ENCODE data around the gene CACNA1C.
A peak's percentile ranks its signal among the peaks of the same experiment; 100 is the strongest.

CACNA1C gene

GRCh38 chr12:2435511-2435910 is 382.7 kb downstream of the CACNA1C start:
- no peak for DNase-seq

GRCh38 chr12:2439332-2440100 is 386.7 kb downstream of the CACNA1C start:
- DNase-seq: no peak

GRCh38 chr12:2443776-2444175 is 391.0 kb downstream of the CACNA1C start:
- no peak for DNase-seq

GRCh38 chr12:2445968-2446367 is 393.2 kb downstream of the CACNA1C start:
- DNase-seq: no peak

GRCh38 chr12:2447861-2448260 is 395.1 kb downstream of the CACNA1C start:
- DNase-seq: no peak

GRCh38 chr12:2449586-2449985 is 396.8 kb downstream of the CACNA1C start:
- DNase-seq: no peak

- no peak for DNase-seq
These were observed 397.8 kb downstream of the CACNA1C start for GRCh38 chr12:2450553-2450952.

- no peak for DNase-seq
These were observed 398.2 kb downstream of the CACNA1C start for GRCh38 chr12:2451025-2451424.

- no peak for DNase-seq
These were observed 398.7 kb downstream of the CACNA1C start for GRCh38 chr12:2451497-2451896.

GRCh38 chr12:2453076-2453760 is 400.4 kb downstream of the CACNA1C start:
- DNase-seq: peak in 1 of 2 experiments; percentile 39

GRCh38 chr12:2453761-2454090 is 400.9 kb downstream of the CACNA1C start:
- no peak for DNase-seq

GRCh38 chr12:2454601-2455177 is 401.9 kb downstream of the CACNA1C start:
- DNase-seq: no peak

GRCh38 chr12:2455410-2455809 is 402.6 kb downstream of the CACNA1C start:
- no peak for DNase-seq

GRCh38 chr12:2456122-2456812 is 403.5 kb downstream of the CACNA1C start:
- no peak for DNase-seq

- peak in 1 of 2 experiments; percentile 65 for DNase-seq
These were observed 404.0 kb downstream of the CACNA1C start for GRCh38 chr12:2456813-2457186.

GRCh38 chr12:2457215-2457932 is 404.6 kb downstream of the CACNA1C start:
- peak; percentile 38 to 71 for DNase-seq

- DNase-seq: peak; percentile 60 to 84
These were observed 405.2 kb downstream of the CACNA1C start for GRCh38 chr12:2457933-2458414.

- peak in 1 of 2 experiments; percentile 35 for DNase-seq
These were observed 407.4 kb downstream of the CACNA1C start for GRCh38 chr12:2460051-2460670.

- no peak for DNase-seq
These were observed 408.3 kb downstream of the CACNA1C start for GRCh38 chr12:2461046-2461445.

GRCh38 chr12:2461645-2462044 is 408.9 kb downstream of the CACNA1C start:
- DNase-seq: no peak

GRCh38 chr12:2462087-2462486 is 409.3 kb downstream of the CACNA1C start:
- DNase-seq: no peak

- DNase-seq: no peak
These were observed 410.9 kb downstream of the CACNA1C start for GRCh38 chr12:2463719-2464118.

Data from NCI-H524 (cell line).